GM12878 (cell line): ENCODE data around the gene SCD5.

Experiments used
- BHLHE40 ChIP-seq, 2 experiments: fragments of 450-650 bp in 1 of 2; IDR thresholded peaks; 2 replicates each; pipeline ENCODE4 v1.6.1; 2011 to 2017; ENCODE audit warnings: low read depth in 2 of 2, borderline replicate concordance in 1 of 2, improper control_type of control experiment in 1 of 2, low read length in 1 of 2, mild to moderate bottlenecking in 1 of 2
- CBX5 ChIP-seq: sonication (generic); IDR thresholded peaks from 2 replicates; pipeline ENCODE4 v1.6.1; 2016; ENCODE audit warnings: low read depth, moderate library complexity, mild to moderate bottlenecking, inconsistent platforms
- CHD4 ChIP-seq: fragments of 200-600 bp; sonication (generic); IDR thresholded peaks from 2 replicates; pipeline ENCODE4 v1.6.1; 2016; ENCODE audit warnings: mild to moderate bottlenecking
- EP300 ChIP-seq, 2 experiments: fragments of 150-350 bp in 1 of 2; IDR thresholded peaks; 2 replicates each; pipeline ENCODE4 v1.6.1; 2011 to 2012; ENCODE audit warnings: low read depth in 2 of 2, low read length in 2 of 2, borderline replicate concordance in 1 of 2, improper control_type of control experiment in 1 of 2, inconsistent platforms in 1 of 2; ENCODE audit not compliant: control insufficient read depth in 1 of 2
- ESRRA ChIP-seq: IDR thresholded peaks from 2 replicates; pipeline ENCODE4 v1.6.1; 2012; ENCODE audit warnings: mild to moderate bottlenecking, low read length, improper control_type of control experiment
- IKZF2 ChIP-seq, 2 experiments: fragments of 450-650 bp; IDR thresholded peaks; 2 replicates each; pipeline ENCODE4 v1.6.1; 2017; ENCODE audit warnings: mild to moderate bottlenecking in 2 of 2, moderate library complexity in 2 of 2
- JUND ChIP-seq: IDR thresholded peaks from 2 replicates; pipeline ENCODE4 v1.6.1; 2012; ENCODE audit warnings: low read depth, mild to moderate bottlenecking, low read length, improper control_type of control experiment, moderate library complexity
- NR2C1 ChIP-seq: fragments of 450-650 bp; IDR thresholded peaks from 2 replicates; pipeline ENCODE4 v1.6.1; 2017; ENCODE audit warnings: antibody characterized with exemption, mild to moderate bottlenecking, moderate library complexity
- POLR2A ChIP-seq: IDR thresholded peaks from 2 replicates; pipeline ENCODE4 v1.6.1; 2011; ENCODE audit warnings: low read depth, mild to moderate bottlenecking, low read length
- POLR2AphosphoS2 ChIP-seq: IDR thresholded peaks from 2 replicates; pipeline ENCODE4 v1.6.1; 2011; ENCODE audit warnings: low read depth, mild to moderate bottlenecking, low read length, improper control_type of control experiment, moderate library complexity
- RAD21 ChIP-seq: IDR thresholded peaks from 2 replicates; pipeline ENCODE4 v1.6.1; 2011; ENCODE audit warnings: mild to moderate bottlenecking, low read depth, low read length, moderate library complexity; ENCODE audit not compliant: insufficient read depth
- TARDBP ChIP-seq: IDR thresholded peaks from 2 replicates; pipeline ENCODE4 v1.6.1; 2016; ENCODE audit warnings: borderline replicate concordance
- TF ChIP-seq, protein P1 (sequence below), 3 experiments: IDR thresholded peaks in 2 of 3; conservative IDR thresholded peaks in 1 of 3; 2 replicates each; pipeline ENCODE4 v1.5.1; 2011; ENCODE audit warnings: low read depth in 3 of 3, low read length in 3 of 3, mild to moderate bottlenecking in 3 of 3, control low read depth in 2 of 3, moderate library complexity in 2 of 3, inconsistent platforms in 1 of 3, mixed read lengths in 1 of 3; ENCODE audit not compliant: control insufficient read depth in 2 of 3, insufficient read depth in 1 of 3; ENCODE audit errors: extremely low read depth in 1 of 3

DNA sequence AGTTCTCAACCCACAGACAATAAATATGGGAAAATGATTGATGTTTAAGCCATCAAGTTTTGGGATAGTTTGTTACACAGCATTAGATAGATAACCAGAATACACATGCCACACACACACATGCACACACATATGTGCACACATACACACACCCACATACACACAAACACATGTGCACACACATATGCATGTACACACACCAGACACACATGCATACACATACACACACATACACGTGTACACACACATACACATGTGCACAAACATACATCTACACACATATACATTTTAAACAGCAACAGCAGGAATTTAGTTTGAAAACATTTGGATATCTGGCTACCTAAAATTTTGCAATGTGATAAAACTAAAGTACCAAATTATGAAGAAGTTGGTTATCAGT, 194.1 kb downstream of the SCD5 start:
- TF ChIP-seq BHLHE40 (IDR thresholded peaks at IDR 0.05; ENCODE audit: borderline replicate concordance in 1 of 2, low read depth in 2 of 2, low read length in 1 of 2) (no peak), TARDBP (no peak), POLR2A (no peak), CBX5 (no peak), JUND (no peak), IKZF2 (IDR thresholded peaks at IDR 0.05) (no peak), NR2C1 (no peak), CHD4 (no peak), RAD21 (no peak), POLR2AphosphoS2 (no peak), ESRRA (no peak), EP300 (IDR thresholded peaks at IDR 0.05; ENCODE audit: borderline replicate concordance in 1 of 2, control insufficient read depth in 1 of 2, low read depth in 2 of 2, low read length in 2 of 2) (no peak)
- TF ChIP-seq, protein P1, sequence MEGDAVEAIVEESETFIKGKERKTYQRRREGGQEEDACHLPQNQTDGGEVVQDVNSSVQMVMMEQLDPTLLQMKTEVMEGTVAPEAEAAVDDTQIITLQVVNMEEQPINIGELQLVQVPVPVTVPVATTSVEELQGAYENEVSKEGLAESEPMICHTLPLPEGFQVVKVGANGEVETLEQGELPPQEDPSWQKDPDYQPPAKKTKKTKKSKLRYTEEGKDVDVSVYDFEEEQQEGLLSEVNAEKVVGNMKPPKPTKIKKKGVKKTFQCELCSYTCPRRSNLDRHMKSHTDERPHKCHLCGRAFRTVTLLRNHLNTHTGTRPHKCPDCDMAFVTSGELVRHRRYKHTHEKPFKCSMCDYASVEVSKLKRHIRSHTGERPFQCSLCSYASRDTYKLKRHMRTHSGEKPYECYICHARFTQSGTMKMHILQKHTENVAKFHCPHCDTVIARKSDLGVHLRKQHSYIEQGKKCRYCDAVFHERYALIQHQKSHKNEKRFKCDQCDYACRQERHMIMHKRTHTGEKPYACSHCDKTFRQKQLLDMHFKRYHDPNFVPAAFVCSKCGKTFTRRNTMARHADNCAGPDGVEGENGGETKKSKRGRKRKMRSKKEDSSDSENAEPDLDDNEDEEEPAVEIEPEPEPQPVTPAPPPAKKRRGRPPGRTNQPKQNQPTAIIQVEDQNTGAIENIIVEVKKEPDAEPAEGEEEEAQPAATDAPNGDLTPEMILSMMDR (IDR thresholded peaks at IDR 0.05 in 2 of 3, conservative IDR thresholded peaks at IDR 0.05 in 1 of 3; ENCODE audit: control insufficient read depth in 2 of 3, extremely low read depth in 1 of 3, insufficient read depth in 1 of 3, low read depth in 3 of 3, low read length in 3 of 3): no peak
